Suprapubic skin (tissue), 4 donors: ENCODE results near the gene MYADML2.

Experiments used
- POLR2A ChIP-seq, 2 donors: fragments of 450-650 bp; IDR thresholded peaks; one replicate each; pipeline ENCODE4 v1.6.1; 2017; ENCODE audit warnings: antibody characterized with exemption in 2 of 2, mild to moderate bottlenecking in 2 of 2, moderate library complexity in 2 of 2
- POLR2AphosphoS5 ChIP-seq, 3 donors: sonication (generic); formaldehyde crosslinking; IDR thresholded peaks; one replicate each; pipeline ENCODE4 v1.6.1; 2017; ENCODE audit warnings: antibody characterized with exemption in 3 of 3
- TF ChIP-seq, protein P1 (sequence below), 2 donors: fragments of 200-600 bp in 1 of 2; fragments of 450-650 bp in 1 of 2; sonication (generic) in 1 of 2; IDR thresholded peaks; one replicate each; pipeline ENCODE4 v1.5.1; 2016 to 2019; ENCODE audit warnings: antibody characterized with exemption in 2 of 2, mild to moderate bottlenecking in 1 of 2, moderate library complexity in 1 of 2

DNA sequence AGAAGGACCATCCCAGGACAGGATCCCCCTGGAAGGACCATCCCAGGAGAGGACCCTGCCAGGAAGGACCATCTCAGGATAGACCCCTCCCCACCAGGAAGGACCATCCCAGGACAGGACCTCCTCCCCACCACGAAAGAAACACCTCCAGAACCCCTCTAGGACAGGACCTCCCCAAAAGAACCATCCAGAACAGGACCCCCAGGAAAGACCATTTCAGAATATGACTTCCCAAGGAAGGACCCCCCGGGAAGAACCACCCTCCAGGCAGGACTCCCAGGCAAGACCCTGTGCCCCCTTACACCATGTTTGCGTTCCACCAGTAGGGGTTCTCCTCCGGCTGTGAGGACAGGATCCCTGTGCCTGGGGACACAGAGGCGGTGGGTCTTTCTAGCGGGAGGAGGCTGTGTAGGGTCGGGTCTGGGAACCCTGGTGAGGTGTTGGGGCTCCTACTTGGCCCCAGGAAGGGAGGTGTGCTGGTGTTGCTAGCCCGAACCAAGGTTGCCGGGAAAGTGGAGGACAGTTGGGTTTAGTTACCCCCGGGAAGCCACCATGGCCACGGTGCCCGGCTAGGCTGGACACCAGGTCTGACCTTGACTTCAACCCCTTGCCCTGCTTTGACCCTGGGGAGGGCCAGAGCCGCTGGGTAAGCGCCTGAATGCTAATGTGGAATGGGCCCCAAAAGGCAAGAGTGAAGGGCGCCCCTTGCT is 11.8 kb upstream of the MYADML2 start:
- TF ChIP-seq POLR2AphosphoS5 (IDR thresholded peaks at IDR 0.05) (no peak), POLR2A (IDR thresholded peaks at IDR 0.05) (no peak)
- TF ChIP-seq, protein P1, sequence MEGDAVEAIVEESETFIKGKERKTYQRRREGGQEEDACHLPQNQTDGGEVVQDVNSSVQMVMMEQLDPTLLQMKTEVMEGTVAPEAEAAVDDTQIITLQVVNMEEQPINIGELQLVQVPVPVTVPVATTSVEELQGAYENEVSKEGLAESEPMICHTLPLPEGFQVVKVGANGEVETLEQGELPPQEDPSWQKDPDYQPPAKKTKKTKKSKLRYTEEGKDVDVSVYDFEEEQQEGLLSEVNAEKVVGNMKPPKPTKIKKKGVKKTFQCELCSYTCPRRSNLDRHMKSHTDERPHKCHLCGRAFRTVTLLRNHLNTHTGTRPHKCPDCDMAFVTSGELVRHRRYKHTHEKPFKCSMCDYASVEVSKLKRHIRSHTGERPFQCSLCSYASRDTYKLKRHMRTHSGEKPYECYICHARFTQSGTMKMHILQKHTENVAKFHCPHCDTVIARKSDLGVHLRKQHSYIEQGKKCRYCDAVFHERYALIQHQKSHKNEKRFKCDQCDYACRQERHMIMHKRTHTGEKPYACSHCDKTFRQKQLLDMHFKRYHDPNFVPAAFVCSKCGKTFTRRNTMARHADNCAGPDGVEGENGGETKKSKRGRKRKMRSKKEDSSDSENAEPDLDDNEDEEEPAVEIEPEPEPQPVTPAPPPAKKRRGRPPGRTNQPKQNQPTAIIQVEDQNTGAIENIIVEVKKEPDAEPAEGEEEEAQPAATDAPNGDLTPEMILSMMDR (IDR thresholded peaks at IDR 0.05), result no peak
